GM10248 (cell line): ENCODE measurements around the gene DDRGK1.

Experiments used
- CTCF ChIA-PET: fragments of 300-600 bp; sonication (Branson Sonifier 250); formaldehyde crosslinking; extraction: SDS; loops from one replicate; lab custom pipeline; 2021; ENCODE audit warnings: antibody characterized with exemption; lab: Yijun Ruan, JAX
- POLR2A ChIA-PET: fragments of 350-650 bp; sonication (Branson Sonifier 250); formaldehyde crosslinking; extraction: SDS; loops from one replicate; lab custom pipeline; 2020; ENCODE audit warnings: antibody characterized with exemption; lab: Yijun Ruan, JAX
- DNase-seq: peaks from one replicate; pipeline ENCODE4 v3.0.0; 2012; ENCODE audit errors: extremely low spot score
- CTCF ChIP-seq: IDR thresholded peaks from 2 replicates; pipeline ENCODE4 v1.5.1; 2012; ENCODE audit warnings: mild to moderate bottlenecking, low read depth; ENCODE audit errors: extremely low read depth, missing control alignments, control extremely low read depth

DDRGK1 gene

DNA sequence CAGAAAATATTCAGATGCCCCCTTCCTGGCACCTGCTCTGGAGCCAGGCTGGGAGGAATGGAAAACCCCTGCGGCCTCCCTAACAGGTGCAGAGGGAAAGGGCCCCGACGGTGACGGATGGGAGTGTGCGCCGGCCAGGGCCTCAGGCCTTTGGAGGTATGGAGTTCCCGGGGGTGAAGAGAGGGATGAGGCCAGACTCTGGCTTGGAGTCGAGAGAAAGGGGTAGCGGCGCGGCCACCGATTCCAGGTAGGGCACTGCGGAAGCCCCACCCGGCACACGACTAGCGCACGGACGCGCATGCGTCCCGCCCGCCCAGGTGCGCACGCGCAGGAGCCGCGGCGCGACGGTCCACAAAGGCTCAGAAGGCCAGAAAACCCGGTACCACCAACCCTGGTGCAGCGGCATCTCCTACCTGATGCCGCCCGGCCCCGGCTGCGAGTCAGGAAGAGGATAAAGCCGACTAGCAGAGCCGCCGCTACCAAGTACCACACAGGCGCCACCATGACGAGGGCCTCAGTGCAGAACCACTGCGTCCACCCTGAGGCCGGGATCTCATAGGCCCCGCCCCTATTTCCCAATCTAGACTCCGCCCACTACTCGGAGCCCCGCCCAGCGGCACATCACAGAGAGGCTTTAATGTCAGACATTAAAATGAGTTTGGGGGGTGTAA, at the start of gene DDRGK1:
Gene DDRGK1, minus strand, starts transcription at position 559 of the 671 bp plus-strand sequence. Its CDS starts 55 bp downstream, at position 504.
- no peak for TF ChIP-seq CTCF
- POLR2A ChIA-PET = no interaction called here
- CTCF ChIA-PET = interaction anchor here (1.3 to 1.8 kb wide), 2 partner anchors 9 to 15 kb away, joined by 3 to 6 read pairs; no protein-coding TSS in a partner anchor
- peak; percentile 93 for DNase-seq

GRCh38 chr20:3251806-3252205, 47.3 kb upstream of the DDRGK1 start:
- CTCF ChIA-PET = interaction anchor here (0.7 to 2.8 kb wide), 9 partner anchors 9 to 52 kb away, joined by 3 to 9 read pairs (median 5); partner anchors contain the start of gene SLC4A11
- POLR2A ChIA-PET = no interaction called here

GRCh38 chr20:3250091-3250504, 45.6 kb upstream of the DDRGK1 start:
- POLR2A ChIA-PET = no interaction called here
- CTCF ChIA-PET = interaction anchor here (0.9 to 2.8 kb wide), 4 partner anchors 9 to 31 kb away, joined by 3 to 9 read pairs (median 4); no protein-coding TSS in a partner anchor
- no peak for DNase-seq
- TF ChIP-seq CTCF = no peak

More at GRCh38 chr20:3251806-3252205, 47.3 kb upstream of the DDRGK1 start:
- no peak for TF ChIP-seq CTCF
- DNase-seq = no peak

- no peak for TF ChIP-seq CTCF
- CTCF ChIA-PET = interaction anchor here (0.9 to 1.6 kb wide), 6 partner anchors 9 to 71 kb away, joined by 3 to 5 read pairs (median 4); no protein-coding TSS in a partner anchor
- no peak for DNase-seq
- POLR2A ChIA-PET = no interaction called here
These were observed 44.5 kb upstream of the DDRGK1 start for GRCh38 chr20:3248993-3249347.

GRCh38 chr20:3248167-3248992, 43.9 kb upstream of the DDRGK1 start:
- peak; percentile 3 for TF ChIP-seq CTCF
- ChIA-PET POLR2A (no interaction called here), CTCF (interaction anchor here (0.9 to 1.6 kb wide), 5 partner anchors 11 to 70 kb away, joined by 3 to 4 read pairs (median 3); no protein-coding TSS in a partner anchor)
- DNase-seq = no peak

DNA sequence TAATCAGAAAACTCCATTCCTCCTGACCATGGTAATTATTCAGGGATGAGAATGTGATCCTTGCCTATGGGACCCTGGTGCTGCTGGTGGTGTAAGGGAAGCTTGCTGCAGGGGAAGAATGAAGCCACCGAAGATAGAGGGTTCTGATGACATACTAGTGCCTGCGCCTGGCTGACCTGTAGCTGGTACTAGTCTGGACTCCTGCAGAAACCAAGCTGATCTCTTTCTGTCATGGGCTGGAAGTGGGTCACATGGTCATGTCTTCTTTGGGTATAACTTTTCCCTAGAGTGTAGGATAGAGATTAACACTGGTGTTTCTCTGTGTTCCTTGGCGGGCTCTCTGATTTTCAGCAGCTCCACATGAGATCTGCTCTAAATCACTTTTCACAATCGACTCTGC, 43.2 kb upstream of the DDRGK1 start:
- POLR2A ChIA-PET = no interaction called here
- TF ChIP-seq CTCF = no peak
- DNase-seq = no peak
- CTCF ChIA-PET = interaction anchor here (1.1 to 1.6 kb wide), 2 partner anchors 11 to 35 kb away, joined by 3 read pairs; no protein-coding TSS in a partner anchor
